ENCODE results near the gene ADAM8. TPM values are rescaled to one million over a fixed set of nuclear protein-coding genes. Genes with fewer than 3 reads are reported as not detected.

The ADAM8 gene
- polyA plus RNA-seq, 1 donor from 2014 or later, result 6.4 TPM

DNA sequence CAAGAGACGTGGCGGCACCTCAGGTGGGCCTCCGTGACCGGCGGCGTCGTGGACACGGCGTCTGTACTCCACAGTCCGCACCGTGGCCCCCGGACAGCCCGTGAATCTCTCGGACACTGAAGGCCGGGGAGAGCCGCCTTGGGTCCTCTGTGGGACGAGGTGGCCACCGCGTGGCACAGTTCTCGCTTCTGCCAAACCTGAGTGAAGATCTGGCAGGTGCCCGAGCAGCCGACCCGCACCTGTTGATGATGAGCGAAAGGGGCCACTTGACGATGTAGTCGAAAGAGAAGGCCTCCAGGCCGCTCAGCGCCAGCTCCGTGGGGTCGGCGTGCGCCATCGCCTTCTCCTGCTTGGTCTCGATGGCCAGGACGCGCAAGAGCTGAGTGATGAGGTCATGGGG is 8.5 kb upstream of the ADAM8 start:
- no peaks in the 10 kb centered on the region for H3K9me2 ChIP-seq (ENCODE audit: insufficient read depth, low read length)
- no peak overlapping the region for H3K27ac ChIP-seq (ENCODE audit: low read length)
- no peaks in the 10 kb centered on the region for H3K36me3 ChIP-seq (ENCODE audit: insufficient read depth, low read length)
- no peaks in the 10 kb centered on the region for H3K27me3 ChIP-seq (ENCODE audit: insufficient read depth, low read depth, low read length)
- no peaks in the 10 kb centered on the region for H3K9me3 ChIP-seq (ENCODE audit: low read length)
- no peak overlapping the region for H3K4me2 ChIP-seq (ENCODE audit: low read length)
- H3K4me3 ChIP-seq (ENCODE audit: low read length), result no peak overlapping the region
- H3K79me2 ChIP-seq (replicated peaks; ENCODE audit: insufficient read depth, low read length), result no peaks in the 10 kb centered on the region
- no peak overlapping the region for H3K9ac ChIP-seq (ENCODE audit: low read length)
- no peaks in the 10 kb centered on the region for H4K20me1 ChIP-seq (ENCODE audit: insufficient read depth)
- no peaks in the 10 kb centered on the region for H3F3A ChIP-seq (ENCODE audit: insufficient read depth, low read length, poor library complexity, severe bottlenecking)
- TF ChIP-seq MXI1 (conservative IDR thresholded peaks at IDR 0.05; ENCODE audit: poor library complexity, severe bottlenecking) (no peak), CTCF (IDR thresholded peaks at IDR 0.05; ENCODE audit: poor library complexity, severe bottlenecking) (no peak), EP300 (conservative IDR thresholded peaks at IDR 0.05; ENCODE audit: poor library complexity, severe bottlenecking) (no peak)
- H2AFZ ChIP-seq (ENCODE audit: low read depth, low read length), result no peak overlapping the region

GRCh38 chr10:133283931-133284330 is 7.3 kb upstream of the ADAM8 start:
- no peak overlapping the region for H3K9ac ChIP-seq (ENCODE audit: low read length)
- no peak overlapping the region for H3K4me3 ChIP-seq (ENCODE audit: low read length)
- no peaks in the 10 kb centered on the region for H3K9me3 ChIP-seq (ENCODE audit: low read length)
- no peaks in the 10 kb centered on the region for H3K79me2 ChIP-seq (replicated peaks; ENCODE audit: insufficient read depth, low read length)
- no peaks in the 10 kb centered on the region for H4K20me1 ChIP-seq (ENCODE audit: insufficient read depth)
- TF ChIP-seq POLR2AphosphoS5 (IDR thresholded peaks at IDR 0.05) (no peak), RAD21 (conservative IDR thresholded peaks at IDR 0.05) (no peak), SMC3 (conservative IDR thresholded peaks at IDR 0.05; ENCODE audit: poor library complexity) (no peak), MXI1 (conservative IDR thresholded peaks at IDR 0.05; ENCODE audit: poor library complexity, severe bottlenecking) (no peak), EP300 (conservative IDR thresholded peaks at IDR 0.05; ENCODE audit: poor library complexity, severe bottlenecking) (no peak), TAF1 (IDR thresholded peaks at IDR 0.05; ENCODE audit: low read depth) (no peak), EZH2 (IDR thresholded peaks at IDR 0.05; ENCODE audit: borderline replicate concordance, insufficient read depth, low read length, poor library complexity, severe bottlenecking) (no peak), CTCF (IDR thresholded peaks at IDR 0.05; ENCODE audit: poor library complexity, severe bottlenecking) (no peak)
- TF ChIP-seq, protein P1, sequence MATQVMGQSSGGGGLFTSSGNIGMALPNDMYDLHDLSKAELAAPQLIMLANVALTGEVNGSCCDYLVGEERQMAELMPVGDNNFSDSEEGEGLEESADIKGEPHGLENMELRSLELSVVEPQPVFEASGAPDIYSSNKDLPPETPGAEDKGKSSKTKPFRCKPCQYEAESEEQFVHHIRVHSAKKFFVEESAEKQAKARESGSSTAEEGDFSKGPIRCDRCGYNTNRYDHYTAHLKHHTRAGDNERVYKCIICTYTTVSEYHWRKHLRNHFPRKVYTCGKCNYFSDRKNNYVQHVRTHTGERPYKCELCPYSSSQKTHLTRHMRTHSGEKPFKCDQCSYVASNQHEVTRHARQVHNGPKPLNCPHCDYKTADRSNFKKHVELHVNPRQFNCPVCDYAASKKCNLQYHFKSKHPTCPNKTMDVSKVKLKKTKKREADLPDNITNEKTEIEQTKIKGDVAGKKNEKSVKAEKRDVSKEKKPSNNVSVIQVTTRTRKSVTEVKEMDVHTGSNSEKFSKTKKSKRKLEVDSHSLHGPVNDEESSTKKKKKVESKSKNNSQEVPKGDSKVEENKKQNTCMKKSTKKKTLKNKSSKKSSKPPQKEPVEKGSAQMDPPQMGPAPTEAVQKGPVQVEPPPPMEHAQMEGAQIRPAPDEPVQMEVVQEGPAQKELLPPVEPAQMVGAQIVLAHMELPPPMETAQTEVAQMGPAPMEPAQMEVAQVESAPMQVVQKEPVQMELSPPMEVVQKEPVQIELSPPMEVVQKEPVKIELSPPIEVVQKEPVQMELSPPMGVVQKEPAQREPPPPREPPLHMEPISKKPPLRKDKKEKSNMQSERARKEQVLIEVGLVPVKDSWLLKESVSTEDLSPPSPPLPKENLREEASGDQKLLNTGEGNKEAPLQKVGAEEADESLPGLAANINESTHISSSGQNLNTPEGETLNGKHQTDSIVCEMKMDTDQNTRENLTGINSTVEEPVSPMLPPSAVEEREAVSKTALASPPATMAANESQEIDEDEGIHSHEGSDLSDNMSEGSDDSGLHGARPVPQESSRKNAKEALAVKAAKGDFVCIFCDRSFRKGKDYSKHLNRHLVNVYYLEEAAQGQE (IDR thresholded peaks at IDR 0.05; ENCODE audit: borderline replicate concordance), result no peak
- no peaks in the 10 kb centered on the region for H3F3A ChIP-seq (ENCODE audit: insufficient read depth, low read length, poor library complexity, severe bottlenecking)
- H3K4me2 ChIP-seq (ENCODE audit: low read length), result no peak overlapping the region
- no peak overlapping the region for H2AFZ ChIP-seq (ENCODE audit: low read depth, low read length)
- no peaks in the 10 kb centered on the region for H3K27me3 ChIP-seq (ENCODE audit: insufficient read depth, low read depth, low read length)
- H3K9me2 ChIP-seq (ENCODE audit: insufficient read depth, low read length), result no peaks in the 10 kb centered on the region
- H3K27ac ChIP-seq (ENCODE audit: low read length), result no peak overlapping the region
- H3K36me3 ChIP-seq (ENCODE audit: insufficient read depth, low read length), result no peaks in the 10 kb centered on the region
